Panc1 (cell line): Measurements from ENCODE around the gene PTPRJ. TPM values are rescaled to one million over a fixed set of nuclear protein-coding genes. Genes with fewer than 3 reads are reported as not detected.
A peak's percentile ranks its signal among the peaks of the same experiment; 100 is the strongest.

Experiments
- ATAC-seq: fragments of 200-7000 bp; cut with Tn5 transposase; 2 replicates; pipeline ENCODE4 v1.9.1; 2020; ENCODE audit warnings: mild to moderate bottlenecking, moderate library complexity
- BruUV-seq: library from RNA; stranded (reverse); fragments of 400-500 nt; replicated peaks from 2 replicates; lab custom pipeline; 2021; lab: Mats Ljungman, UMichigan
- CTCF ChIA-PET: fragments of 300-600 bp; sonication (Branson Sonifier 250); formaldehyde crosslinking; loops from one replicate; lab custom pipeline; 2022; ENCODE audit warnings: antibody characterized with exemption; lab: Charles Lee
- POLR2A ChIA-PET: fragments of 300-600 bp; sonication (Branson Sonifier 250); formaldehyde crosslinking; loops from one replicate; lab custom pipeline; 2022; ENCODE audit warnings: antibody characterized with exemption; lab: Charles Lee
- DNase-seq: peaks from one replicate; pipeline ENCODE4 v3.0.0-alpha.2; 2010; ENCODE audit warnings: low read depth, low spot score
- H3K27ac ChIP-seq: 2 replicates; pipeline ENCODE4 v1.5.1; 2011; ENCODE audit warnings: mild to moderate bottlenecking, low read length, inconsistent platforms
- H3K27me3 ChIP-seq: fragments of 200-500 bp; sonication (Bioruptor generic); 2 replicates; pipeline ENCODE4 v1.6.0; 2014; ENCODE audit warnings: low read length, inconsistent platforms; ENCODE audit not compliant: control insufficient read depth, insufficient read depth
- H3K36me3 ChIP-seq: fragments of 200-500 bp; sonication (Bioruptor generic); 2 replicates; pipeline ENCODE4 v1.5.1; 2014; ENCODE audit warnings: inconsistent platforms, mild to moderate bottlenecking, low read length, moderate library complexity; ENCODE audit not compliant: control insufficient read depth, insufficient read depth
- H3K4me1 ChIP-seq: 2 replicates; pipeline ENCODE4 v1.5.1; 2011; ENCODE audit warnings: inconsistent platforms, mild to moderate bottlenecking, low read length, moderate library complexity; ENCODE audit not compliant: control insufficient read depth, insufficient read depth
- H3K4me3 ChIP-seq, 2 experiments: 2 replicates each; pipeline ENCODE4 v1.5.1; 2011 to 2012; ENCODE audit warnings: low read depth in 2 of 2, low read length in 2 of 2, mild to moderate bottlenecking in 2 of 2, inconsistent platforms in 1 of 2, moderate library complexity in 1 of 2
- H3K9me3 ChIP-seq: fragments of 200-500 bp; sonication (Bioruptor generic); 2 replicates; pipeline ENCODE4 v1.5.1; 2014; ENCODE audit warnings: low read depth, mild to moderate bottlenecking, inconsistent platforms, low read length, moderate library complexity; ENCODE audit not compliant: control insufficient read depth, insufficient read depth
- CTCF ChIP-seq: fragments of 450-650 bp; IDR thresholded peaks from 2 replicates; pipeline ENCODE4 v1.5.1; 2017; ENCODE audit warnings: mild to moderate bottlenecking
- POLR2AphosphoS5 ChIP-seq: IDR thresholded peaks from 2 replicates; pipeline ENCODE4 v1.6.1; 2012; ENCODE audit warnings: mild to moderate bottlenecking, low read depth, low read length, moderate library complexity
- REST ChIP-seq, 2 experiments: IDR thresholded peaks; 2 replicates each; pipeline ENCODE4 v1.6.1; 2011 to 2012; ENCODE audit warnings: low read depth in 2 of 2, control low read depth in 1 of 2, low read length in 1 of 2, mild to moderate bottlenecking in 1 of 2, moderate library complexity in 1 of 2; ENCODE audit not compliant: insufficient read depth in 1 of 2
- SIN3A ChIP-seq: IDR thresholded peaks from 2 replicates; pipeline ENCODE4 v1.6.1; 2012; ENCODE audit warnings: low read depth, mild to moderate bottlenecking, low read length, moderate library complexity, borderline replicate concordance; ENCODE audit not compliant: insufficient read depth
- TCF7L2 ChIP-seq: IDR thresholded peaks from 2 replicates; pipeline ENCODE4 v1.6.1; 2011; ENCODE audit warnings: mild to moderate bottlenecking, low read depth, low read length, inconsistent platforms
- in situ Hi-C: cut with HindIII; loops from 2 replicates; pipeline ENCODE4 v1.10.0; 2016; ENCODE audit warnings: low sequenced_read_pairs, low pct_unique_long_range_greater_than_20kb
- intact Hi-C: fragments of 100-400 bp; cut with micrococcal nuclease; formaldehyde crosslinking; loops from one replicate; pipeline ENCODE4 v1.10.0; 2022; ENCODE audit not compliant: unreplicated experiment
- total RNA-seq: library from RNA; stranded (reverse); gene quantifications from one replicate; pipeline ENCODE4 v1.2.1, GENCODE V29; 2021; ENCODE audit not compliant: unreplicated experiment

Gene PTPRJ
- total RNA-seq, 1 experiment from 2014 or later: 73.6 TPM

GRCh38 chr11:47982616-47983015 lies 2.3 kb downstream of the PTPRJ start:
- Histone ChIP-seq H3K27ac (peak overlapping the region; percentile 89), H3K36me3 (no peaks in the 10 kb centered on the region), H3K4me1 (peaks cover 50% of the 10 kb centered on the region), H3K9me3 (no peaks in the 10 kb centered on the region), H3K4me3 (peak overlapping the region; percentile 31 to 67), H3K27me3 (no peaks in the 10 kb centered on the region)
- CTCF ChIA-PET: interaction anchor here (0.5 to 0.7 kb wide), 2 partner anchors 10 to 223 kb away, joined by 3 to 4 read pairs; no protein-coding TSS in a partner anchor
- intact Hi-C loops: no loop called here
- in situ Hi-C loops: no loop called here
- ATAC-seq: no peak
- BruUV-seq: no TSS peak
- POLR2A ChIA-PET: interaction anchor here (0.7 to 0.9 kb wide), 2 partner anchors 109 to 125 kb away, joined by 3 to 5 read pairs; no protein-coding TSS in a partner anchor
- no peak for DNase-seq
- TF ChIP-seq TCF7L2 (no peak), POLR2AphosphoS5 (no peak), REST (IDR thresholded peaks at IDR 0.05; ENCODE audit: insufficient read depth in 1 of 2, low read depth in 2 of 2, low read length in 1 of 2) (no peak), SIN3A (no peak), CTCF (no peak)

- no peaks in the 10 kb centered on the region for H3K27me3 ChIP-seq
- peak overlapping the region; percentile 31 to 67 for H3K4me3 ChIP-seq
- intact Hi-C loops: no loop called here
- TF ChIP-seq POLR2AphosphoS5: no peak
- TF ChIP-seq TCF7L2: no peak
- TF ChIP-seq REST (IDR thresholded peaks at IDR 0.05; ENCODE audit: insufficient read depth in 1 of 2, low read depth in 2 of 2, low read length in 1 of 2): no peak
- TF ChIP-seq CTCF: no peak
- no peak for TF ChIP-seq SIN3A
- in situ Hi-C loops: no loop called here
- ChIA-PET CTCF (interaction anchor here (0.6 kb wide), 1 partner anchor 51 kb away, joined by 3 read pairs; no protein-coding TSS in a partner anchor), POLR2A (interaction anchor here (0.7 kb wide), 1 partner anchor 108 kb away, joined by 5 read pairs; no protein-coding TSS in a partner anchor)
- H3K36me3 ChIP-seq: no peaks in the 10 kb centered on the region
- DNase-seq (no peak), ATAC-seq (no peak)
- BruUV-seq: TSS peak; percentile 48
- H3K27ac ChIP-seq: peak overlapping the region; percentile 89
- peaks cover 60% of the 10 kb centered on the region for H3K4me1 ChIP-seq
- no peaks in the 10 kb centered on the region for H3K9me3 ChIP-seq
These were observed 3.4 kb downstream of the PTPRJ start for GRCh38 chr11:47983464-47984397.
